NCI-H128 (cell line): Measurements from ENCODE around the gene MRGPRX4.

Experiments
- DNase-seq: peaks from one replicate; lab custom pipeline; 2025; ENCODE audit not compliant: unreplicated experiment; lab: John Stamatoyannopoulos, UW

Gene MRGPRX4

DNA sequence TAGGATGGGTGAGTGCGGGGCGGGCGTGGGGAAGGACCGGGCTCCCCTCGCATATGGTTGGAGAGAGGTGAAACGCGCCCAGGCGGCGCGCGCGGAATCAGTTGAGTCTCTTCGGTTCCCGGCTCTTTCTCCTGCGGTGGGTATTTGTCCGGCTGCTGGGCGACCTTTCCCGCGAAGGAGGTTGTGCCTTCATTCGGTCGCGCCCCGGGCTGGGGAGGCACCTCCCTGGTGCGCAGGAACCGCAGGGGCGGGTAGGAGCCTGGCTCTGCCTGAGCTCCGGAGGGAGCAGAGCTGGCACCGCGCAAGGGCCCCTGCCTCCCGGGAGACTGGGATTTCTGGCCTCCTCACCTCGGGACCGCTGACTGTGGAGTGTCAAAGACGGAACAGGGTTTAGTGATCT, 36.4 kb downstream of the MRGPRX4 start:
- no peak for DNase-seq

- no peak for DNase-seq
Observed at GRCh38 chr11:18221274-18221876, 48.7 kb downstream of the MRGPRX4 start.

DNA sequence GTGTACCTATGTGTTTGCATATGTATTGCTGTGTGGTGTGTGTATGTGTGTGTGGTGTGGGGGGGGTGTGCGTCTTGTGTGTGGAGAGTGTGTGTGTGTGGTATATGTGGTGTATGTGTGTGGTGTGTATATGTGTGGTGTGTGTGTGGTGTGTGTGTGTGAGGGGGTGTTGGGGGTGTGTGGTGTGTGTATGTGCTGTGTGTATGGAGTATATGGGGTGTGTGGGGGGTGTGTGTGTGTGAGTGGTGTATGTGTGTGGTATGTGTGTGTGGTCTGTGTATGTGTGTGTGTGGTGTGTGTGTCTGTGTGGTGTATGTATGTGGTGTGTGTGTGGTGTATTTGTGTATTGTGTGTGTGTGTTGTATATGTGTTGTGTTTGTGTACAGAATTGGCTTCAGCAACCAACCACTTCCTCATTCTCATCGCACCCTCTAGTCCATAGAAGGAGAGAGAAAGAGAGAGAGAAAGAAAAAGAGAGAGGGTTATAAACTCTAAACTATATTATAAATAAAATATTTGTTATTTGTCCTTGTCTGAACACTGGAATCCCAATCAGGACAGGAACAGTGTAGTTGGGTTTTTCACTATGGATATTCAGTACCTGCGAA, 50.3 kb downstream of the MRGPRX4 start:
- no peak for DNase-seq
